H1 (cell line): ENCODE results near the gene RASD2. TPM values are rescaled to one million over a fixed set of nuclear protein-coding genes. Genes with fewer than 3 reads are reported as not detected.

Experiments
- CHD2 ChIP-seq: IDR thresholded peaks from 2 replicates; pipeline ENCODE4 v1.6.1; 2012; ENCODE audit warnings: low read length, improper control_type of control experiment
- GTF2F1 ChIP-seq: IDR thresholded peaks from 2 replicates; pipeline ENCODE4 v1.6.1; 2012; ENCODE audit warnings: low read depth, low read length, improper control_type of control experiment, borderline replicate concordance
- RBBP5 ChIP-seq: IDR thresholded peaks from 2 replicates; pipeline ENCODE4 v1.7.1; 2012; ENCODE audit warnings: low read depth, mild to moderate bottlenecking, inconsistent platforms, low read length, moderate library complexity, borderline replicate concordance
- polyA plus RNA-seq, 7 experiments: library from polyadenylated mRNA; depleted of rRNA in 3 of 7; stranded (reverse) in 5 of 7; unstranded in 2 of 7; fragments of >200 nt in 5 of 7; fragments of 200-250 nt in 2 of 7; gene quantifications; 1 replicate in 5 of 7; 2 replicates in 1 of 7; 4 replicates in 1 of 7; pipeline versions ENCODE4 v1.2.1 to v1.2.3, GENCODE V29; 2011 to 2013; ENCODE audit warnings: missing spikeins in 2 of 7, mixed read lengths in 2 of 7
- total RNA-seq: library from RNA; stranded (reverse); fragmentation: NEBNext Ultra II Directional; extraction: Animal tissue kit (Norgen Biotek cat#: 25700); gene quantifications from 2 replicates; pipeline ENCODE4 v1.2.1, GENCODE V29; 2021

RASD2 gene
- total and polyA plus RNA-seq, 2 of the 8 experiments (the other 6 are each of a cell fraction or from before 2014, with no cell fraction given) = 1.9 to 5.1 TPM

DNA sequence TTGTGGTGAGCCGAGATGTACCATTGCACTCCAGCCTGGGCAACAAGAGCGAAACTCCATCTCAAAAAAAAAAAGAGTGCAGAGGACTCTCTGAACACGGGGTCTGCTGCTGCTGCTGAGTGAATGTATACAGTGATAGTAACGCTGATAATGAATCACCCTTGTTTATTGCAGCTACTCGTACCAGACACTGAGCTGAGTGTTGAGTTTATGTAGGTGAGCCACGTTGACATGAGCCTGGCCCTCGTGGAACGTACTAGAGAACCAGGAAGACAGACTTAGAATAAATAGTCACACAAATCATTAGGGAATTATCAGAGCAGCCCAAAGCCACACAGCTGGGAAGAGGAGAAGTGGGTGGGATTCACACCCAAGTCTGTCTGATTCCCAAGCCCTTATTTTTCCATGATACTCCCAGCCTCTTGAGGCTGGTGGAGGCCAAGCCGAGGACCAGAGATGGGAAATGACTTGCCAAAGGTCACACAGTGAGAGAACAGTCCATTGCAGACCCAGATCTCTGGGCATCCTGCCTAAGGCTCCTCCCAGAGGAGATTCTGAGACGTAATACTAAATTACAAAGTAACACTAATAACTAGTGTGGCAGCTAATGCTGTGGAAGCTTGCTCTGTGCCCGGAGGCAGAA is 41.7 kb downstream of the RASD2 start (continued):
- TF ChIP-seq RBBP5 = no peak
- no peak for TF ChIP-seq CHD2
- no peak for TF ChIP-seq GTF2F1
